Middle frontal gyrus (tissue), 1 donor: ENCODE results near the gene JOSD1.
"Not testable (repeated sequence)": the region's sequence is repeated elsewhere in the genome, so short reads cannot be mapped to it uniquely, and the experiment has no call there.

ENCODE experiments used
- DNase-seq: peaks from one replicate; pipeline ENCODE4 v3.0.0-alpha.2; 2015; ENCODE audit warnings: low spot score; ENCODE audit errors: extremely low spot score

JOSD1 gene

DNA sequence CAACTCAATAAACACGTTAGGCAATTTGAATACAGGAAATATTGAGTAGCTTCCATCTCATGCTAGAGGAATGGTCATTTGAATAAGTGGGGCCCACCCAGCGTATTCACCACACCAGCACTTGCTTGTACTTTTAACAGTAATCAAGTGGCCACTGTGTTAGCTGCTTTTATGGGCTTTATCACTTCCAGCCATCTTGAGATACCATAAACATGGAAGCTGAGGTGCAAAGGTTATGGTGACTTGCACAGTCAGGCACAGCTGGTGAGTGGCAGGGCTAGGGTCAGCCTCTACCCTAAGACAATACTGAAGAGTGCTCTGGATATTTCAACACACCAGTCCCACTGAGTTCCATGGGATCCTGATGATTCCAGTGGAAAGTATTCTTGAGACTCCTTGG lies 6.7 kb downstream of the JOSD1 start:
- no peak for DNase-seq

GRCh38 chr22:38689651-38690050 lies 11.1 kb downstream of the JOSD1 start:
- no peak for DNase-seq

GRCh38 chr22:38685761-38686160 lies 15.0 kb downstream of the JOSD1 start:
- DNase-seq, result no peak

DNA sequence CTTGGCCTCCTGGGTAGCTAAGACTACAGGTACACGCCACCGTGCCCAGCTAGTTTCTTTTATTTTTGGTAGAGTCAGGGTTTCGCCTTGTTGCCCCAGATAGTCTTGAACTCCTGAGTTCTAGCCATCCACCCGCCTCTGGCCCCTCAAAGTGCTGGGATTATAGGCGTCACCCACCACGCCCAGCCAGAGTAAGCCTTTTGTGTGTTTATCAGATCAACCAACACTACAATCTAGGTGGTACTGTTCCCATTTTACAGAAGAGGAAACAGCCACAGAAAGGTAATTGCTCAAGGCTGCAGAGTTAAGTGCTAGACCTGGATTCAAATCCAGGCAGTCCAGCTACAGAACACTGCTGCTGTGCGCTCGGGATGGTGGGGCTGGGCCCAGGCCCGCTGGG lies 15.8 kb downstream of the JOSD1 start:
- no peak for DNase-seq

- DNase-seq, result peak; percentile 82
Observed at GRCh38 chr22:38681582-38682335, 19.0 kb downstream of the JOSD1 start, which contains the start of gene TOMM22. Gene TOMM22 (plus strand): TSS chr22:38681957. CDS start chr22:38681979, 22 bp downstream.

DNA sequence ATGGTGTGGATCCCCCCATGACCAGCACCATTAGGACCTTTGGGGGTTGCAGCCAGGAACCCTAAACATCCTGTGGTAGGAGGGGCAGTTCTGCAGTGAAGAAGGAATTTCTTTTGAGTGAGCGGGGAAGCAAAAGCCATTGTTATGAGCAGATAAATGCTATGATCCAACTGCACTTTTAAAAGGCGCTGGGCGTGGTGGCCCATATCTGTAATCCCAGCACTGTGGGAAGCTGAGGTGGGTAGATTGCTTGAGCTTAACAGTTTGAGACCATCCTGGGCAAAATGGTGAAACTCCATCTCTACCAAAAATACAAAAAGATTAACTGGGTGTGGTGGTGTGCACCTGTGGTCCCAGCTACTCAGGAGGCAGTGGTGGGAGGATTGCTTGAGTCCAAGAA lies 24.9 kb downstream of the JOSD1 start:
- no peak for DNase-seq

- DNase-seq, result no peak
Observed at GRCh38 chr22:38674888-38675287, 25.9 kb downstream of the JOSD1 start.

DNA sequence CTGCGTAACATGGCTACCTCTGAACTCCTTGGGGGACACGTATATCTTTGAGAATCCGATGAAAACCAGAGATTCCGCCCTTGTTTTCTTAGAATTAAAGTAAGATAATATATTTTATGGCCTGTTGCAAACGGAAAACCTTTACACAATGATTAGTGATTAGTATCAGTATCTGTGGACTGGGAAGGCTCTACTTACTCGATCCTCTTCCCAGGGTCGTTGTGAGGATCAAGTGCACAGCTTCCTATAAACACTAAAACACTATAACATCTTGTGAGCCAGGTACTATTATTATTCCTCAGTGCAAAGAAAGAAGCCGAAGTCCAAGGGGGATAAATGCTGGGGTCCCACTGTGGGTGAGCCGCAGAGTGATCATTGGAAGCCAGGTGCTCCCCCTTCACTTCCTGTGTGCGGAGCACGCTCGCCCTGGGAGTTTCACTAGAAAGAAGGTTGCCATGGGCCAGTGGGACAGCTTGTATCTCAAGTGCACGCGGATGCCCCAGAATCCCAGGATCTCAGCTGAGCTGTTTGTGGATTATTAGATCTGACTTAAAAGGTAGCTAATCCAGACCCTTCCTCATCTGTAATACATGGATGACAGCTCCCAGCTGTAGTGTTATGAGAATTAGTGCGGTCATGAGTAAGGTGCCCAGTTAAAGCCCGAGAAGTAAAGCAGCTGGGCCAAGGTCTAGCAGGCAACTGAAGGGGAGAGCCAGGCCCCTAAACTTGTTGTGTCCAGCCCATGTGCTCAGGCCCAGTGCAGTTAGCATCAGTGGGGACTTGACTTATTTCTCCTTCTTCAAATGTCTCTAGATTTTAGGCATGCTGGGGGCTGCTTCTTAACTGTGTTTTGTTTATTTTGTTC lies 43.5 kb downstream of the JOSD1 start:
- no peak for DNase-seq

DNA sequence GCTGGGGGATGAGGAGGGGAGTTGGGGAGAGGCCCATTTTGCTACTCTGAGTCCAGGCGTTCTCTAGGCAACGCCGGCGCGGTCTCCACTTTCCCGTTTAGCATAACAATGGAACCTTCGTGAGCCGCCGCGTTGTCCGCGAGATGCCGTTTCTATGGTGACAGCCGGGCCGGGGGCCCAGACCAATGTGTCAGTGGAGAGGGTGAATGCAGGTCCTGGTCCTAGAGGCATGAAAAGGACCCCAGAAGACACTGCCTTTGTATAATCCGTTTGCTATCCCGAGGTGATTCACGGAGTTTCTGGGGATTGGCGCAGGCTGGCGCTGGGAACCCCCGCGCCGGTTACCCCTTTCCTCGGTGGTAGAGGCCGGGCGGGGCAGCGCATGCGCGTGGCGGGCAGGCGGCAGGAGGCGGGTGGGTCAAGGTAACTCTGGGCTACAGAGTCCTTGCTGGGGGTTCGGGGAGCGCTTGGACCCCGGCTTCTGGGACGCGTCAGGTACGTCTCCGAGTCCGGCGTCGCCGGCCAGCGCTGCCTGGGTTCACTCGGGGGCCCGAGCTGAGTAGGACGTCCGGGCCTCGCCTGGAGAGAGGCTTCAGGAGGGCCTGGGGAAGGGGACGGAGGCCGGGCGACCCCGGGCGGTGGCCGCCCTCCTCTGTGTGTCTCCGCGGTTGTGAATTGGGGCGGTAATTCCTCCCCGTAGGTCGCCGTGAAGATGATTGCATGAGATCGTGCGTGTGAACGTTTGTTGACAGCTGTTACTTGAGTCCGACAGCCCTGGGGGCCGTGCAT lies 44.3 kb downstream of the JOSD1 start, which contains the start of the genes CBY1 and FAM227A:
Gene CBY1 (plus strand): TSS at position 383 of the 789 bp plus-strand sequence. CDS start 11,417 bp downstream, outside the sequence.
Gene FAM227A (minus strand): TSS at position 137 of the 789 bp plus-strand sequence. CDS start 6,224 bp downstream, outside the sequence.
- DNase-seq, result peak; percentile 74

GRCh38 chr22:38655519-38656255 lies 45.1 kb downstream of the JOSD1 start:
- no peak for DNase-seq

- DNase-seq, result no peak
Observed at GRCh38 chr22:38653741-38654140, 47.0 kb downstream of the JOSD1 start.

- DNase-seq, result no peak
Observed at GRCh38 chr22:38652859-38653258, 47.9 kb downstream of the JOSD1 start.

DNA sequence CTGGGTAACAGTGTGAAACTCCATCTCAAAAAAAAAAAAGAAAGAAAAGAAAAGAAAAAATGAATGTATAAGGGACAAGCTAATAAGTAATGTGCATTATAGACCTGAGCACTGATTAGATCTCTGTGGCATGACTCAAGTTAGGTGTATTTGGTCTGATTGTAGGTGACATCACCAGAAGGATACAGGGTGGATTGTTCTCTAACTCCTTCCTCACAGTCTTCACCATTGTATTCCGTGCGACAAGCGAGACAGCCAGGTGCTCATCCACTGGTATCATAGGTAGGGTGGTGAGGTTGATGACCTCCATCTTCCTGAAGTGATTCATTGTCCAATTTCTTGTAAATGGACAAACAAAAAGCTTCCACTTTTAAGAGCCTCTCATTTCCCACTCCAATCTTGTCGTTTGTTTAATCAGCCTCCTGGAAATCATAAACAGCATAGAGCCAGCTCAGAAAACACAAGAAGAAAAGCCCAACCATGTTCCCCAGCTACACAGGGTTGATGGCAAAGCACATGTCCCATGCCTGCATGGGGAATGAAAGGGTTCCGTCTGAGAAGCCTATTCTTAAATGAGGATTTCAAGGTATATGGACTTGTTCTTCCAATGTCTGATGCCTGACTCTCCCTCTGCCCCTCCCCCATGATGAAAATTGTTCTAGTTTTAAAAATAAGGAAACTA lies 50.8 kb downstream of the JOSD1 start:
- DNase-seq, result no peak

GRCh38 chr22:38645430-38645829 lies 55.3 kb downstream of the JOSD1 start:
- no peak for DNase-seq

- DNase-seq, result not testable (repeated sequence)
Observed at GRCh38 chr22:38644245-38644644, 56.5 kb downstream of the JOSD1 start.

DNA sequence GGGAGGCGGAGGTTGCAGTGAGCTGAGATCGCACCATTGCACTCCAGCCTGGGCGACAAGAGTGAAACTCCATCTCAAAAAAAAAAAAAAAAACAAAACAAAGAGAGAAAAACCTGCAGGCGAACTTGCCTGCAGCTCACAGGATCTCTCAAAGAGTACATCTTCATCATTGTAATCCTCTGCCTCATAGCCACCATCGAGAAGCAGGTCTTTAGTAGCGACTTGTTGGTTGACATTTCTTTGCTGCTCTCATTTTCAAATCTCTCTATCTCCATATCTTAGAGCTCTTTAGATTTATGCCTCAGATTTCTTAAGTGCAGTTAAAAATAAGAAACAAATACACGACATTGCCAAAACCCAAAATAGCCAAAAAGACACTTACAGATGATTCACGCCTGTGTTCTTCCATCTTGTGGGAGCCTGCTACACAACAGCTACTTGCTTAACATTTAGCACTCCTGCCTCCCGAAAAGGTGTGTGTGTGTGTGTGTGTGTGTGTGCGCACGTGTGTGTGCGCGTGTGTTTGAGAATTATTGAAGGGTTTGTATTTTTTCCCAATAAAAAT lies 59.2 kb downstream of the JOSD1 start:
- no peak for DNase-seq

- no peak for DNase-seq
Observed at GRCh38 chr22:38638728-38639127, 62.0 kb downstream of the JOSD1 start.

- DNase-seq, result no peak
Observed at GRCh38 chr22:38638216-38638615, 62.5 kb downstream of the JOSD1 start.
